Stimulated activated CD8-positive, alpha-beta memory T cell treated with anti-CD3 and anti-CD28 coated beads, Interleukin-12 subunit alpha, Interleukin-12 subunit beta, amount 100 ng/mL, for 4 hours (primary cell): ENCODE data around the gene KEL.

ENCODE experiments used
- DNase-seq: peaks from one replicate; pipeline ENCODE4 v3.0.0-alpha.2; 2020; ENCODE audit warnings: low read depth

The KEL gene

DNA sequence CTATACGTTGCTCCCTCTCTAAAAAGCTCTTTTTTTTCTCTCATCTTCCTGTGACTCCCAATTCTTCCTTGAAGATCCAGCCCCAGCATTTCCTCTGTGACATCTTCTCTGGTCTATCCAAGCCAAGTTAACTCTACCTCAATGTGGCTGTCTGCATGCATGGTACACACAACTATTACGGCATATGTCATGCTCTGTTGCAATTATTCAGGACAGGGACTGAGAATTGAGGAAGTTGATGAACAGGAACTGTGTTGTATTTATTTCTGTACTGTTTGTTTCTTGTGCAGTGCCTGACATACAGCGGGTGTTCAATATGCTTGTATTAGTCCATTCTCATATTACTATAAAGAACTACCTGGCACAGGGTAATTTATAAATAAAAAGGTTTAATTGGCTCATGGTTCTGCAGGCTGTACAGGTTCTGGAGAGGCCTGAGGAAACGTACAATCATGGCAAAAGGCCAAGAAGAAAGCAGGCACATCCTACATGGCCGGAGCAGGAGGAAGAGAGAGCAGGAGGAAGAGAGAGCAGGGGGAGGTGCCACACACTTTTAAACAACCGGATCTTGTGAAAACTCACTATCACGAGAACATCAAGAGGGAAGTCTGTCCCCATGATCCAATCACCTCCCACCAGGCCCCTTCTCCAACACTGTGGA lies 34.9 kb downstream of the KEL start:
- no peak for DNase-seq

DNA sequence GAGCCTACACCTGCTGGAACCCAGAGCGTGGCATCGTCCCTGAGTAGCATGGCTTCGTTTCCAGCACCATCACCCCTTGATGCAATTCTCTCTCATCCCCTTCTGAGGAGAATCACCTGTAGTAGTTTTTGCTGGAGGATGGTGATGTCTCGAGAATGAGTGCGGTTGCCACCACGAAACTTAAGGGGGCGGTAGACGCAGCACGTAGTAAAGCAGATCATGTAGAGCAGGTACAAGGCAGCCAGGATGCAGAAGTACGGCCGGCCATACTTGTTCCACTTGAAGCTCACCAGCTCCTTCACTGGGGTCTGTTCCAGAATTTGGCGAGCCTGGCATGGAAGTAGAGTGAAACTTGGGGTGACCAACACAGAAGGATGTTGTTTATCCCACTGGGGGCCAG lies 36.8 kb downstream of the KEL start:
- no peak for DNase-seq

DNA sequence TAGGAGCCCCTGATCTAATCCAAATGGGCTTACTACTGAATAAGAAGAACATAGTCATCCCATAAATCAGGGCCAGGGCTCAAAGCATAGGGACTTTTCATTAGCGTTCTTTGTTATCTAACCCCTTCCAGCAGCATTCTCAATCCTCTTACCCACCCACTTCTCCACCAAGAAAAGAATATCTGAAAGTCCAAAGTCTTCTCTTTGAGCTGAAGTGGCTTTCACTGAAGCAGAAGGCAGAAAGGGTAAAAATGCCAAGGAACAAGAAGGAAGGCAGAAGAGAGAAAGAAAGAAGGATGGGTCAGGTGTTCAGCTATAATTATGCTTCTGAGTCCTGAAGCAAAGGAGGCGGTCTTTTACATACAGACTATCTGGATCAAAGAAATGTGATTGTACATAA lies 38.8 kb downstream of the KEL start:
- DNase-seq: no peak

DNA sequence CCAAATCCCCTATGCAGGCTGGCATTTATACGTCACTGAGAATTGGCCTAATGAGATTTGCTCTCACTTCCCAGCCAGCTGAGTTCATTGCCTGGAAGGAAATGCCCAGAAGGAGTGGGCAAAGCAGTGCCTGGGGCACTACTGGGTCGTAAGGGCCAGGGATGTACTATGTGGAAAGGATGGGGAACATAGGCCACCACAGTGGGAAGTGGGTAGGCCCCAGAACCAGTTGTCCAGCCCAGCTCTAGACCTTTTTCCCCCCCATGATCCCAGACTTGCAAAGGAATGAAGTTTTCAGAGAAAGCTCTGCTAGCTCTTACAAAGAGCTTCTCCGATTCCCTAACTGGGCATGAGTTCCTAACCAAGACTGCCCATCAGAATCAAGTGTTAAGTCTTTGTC lies 42.5 kb downstream of the KEL start:
- no peak for DNase-seq

DNA sequence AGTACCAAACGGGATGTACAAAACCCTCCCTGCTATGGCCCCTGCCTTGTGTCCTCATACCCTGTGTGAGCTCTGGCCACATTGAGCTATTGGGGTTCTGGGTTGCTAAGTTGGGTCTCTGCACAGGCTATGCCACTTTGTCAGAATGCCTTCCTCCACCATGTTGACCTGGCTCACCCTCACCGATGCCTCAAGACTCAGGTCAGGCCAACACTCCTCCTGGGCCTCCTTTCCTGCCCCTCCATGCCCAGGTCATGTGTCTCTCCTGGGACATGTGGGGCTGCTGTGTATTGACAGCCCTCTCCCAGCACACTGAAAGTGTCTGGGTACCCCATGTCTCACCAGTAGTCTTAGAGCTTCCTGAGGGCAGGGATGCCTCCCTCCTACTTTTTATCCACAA lies 43.3 kb downstream of the KEL start:
- no peak for DNase-seq

DNA sequence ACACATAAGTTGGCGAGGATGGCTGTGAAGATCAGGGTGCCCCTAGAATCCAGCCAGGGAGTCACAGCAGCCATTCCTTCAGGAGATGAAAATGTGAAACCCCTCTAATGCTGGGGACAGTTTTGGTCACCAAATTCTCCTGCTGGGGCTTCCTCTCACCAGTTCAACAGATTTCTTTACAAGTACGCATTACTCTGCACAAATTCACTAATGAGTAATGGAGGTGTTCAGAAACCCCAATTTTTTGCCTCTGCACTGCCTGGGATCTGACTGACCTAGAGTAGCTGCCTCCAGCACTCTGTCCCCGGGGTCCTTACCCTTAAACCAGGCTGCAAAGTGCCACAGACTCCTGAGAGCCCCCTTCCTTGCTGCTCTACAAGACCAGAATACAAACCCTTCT lies 44.7 kb downstream of the KEL start:
- DNase-seq: no peak

DNA sequence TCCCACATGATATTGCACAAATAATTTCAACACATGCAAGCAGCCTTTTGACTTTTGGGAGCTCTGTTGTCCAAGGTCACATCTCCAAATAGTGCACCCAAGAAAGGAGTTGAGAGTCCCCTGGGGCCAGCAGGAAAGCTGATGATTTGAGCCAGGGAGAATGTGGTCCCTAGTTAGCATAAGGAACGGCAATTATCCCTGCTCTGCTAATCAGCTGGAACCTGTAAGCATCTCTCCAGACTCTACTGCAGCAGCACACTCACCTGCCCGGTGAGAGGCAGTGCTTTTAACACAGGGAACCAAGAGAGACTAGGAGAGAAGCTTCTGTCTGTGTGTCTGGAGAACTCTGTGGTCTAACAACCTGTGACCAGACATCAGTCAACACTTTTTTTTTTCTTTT lies 45.7 kb downstream of the KEL start:
- DNase-seq: no peak

DNA sequence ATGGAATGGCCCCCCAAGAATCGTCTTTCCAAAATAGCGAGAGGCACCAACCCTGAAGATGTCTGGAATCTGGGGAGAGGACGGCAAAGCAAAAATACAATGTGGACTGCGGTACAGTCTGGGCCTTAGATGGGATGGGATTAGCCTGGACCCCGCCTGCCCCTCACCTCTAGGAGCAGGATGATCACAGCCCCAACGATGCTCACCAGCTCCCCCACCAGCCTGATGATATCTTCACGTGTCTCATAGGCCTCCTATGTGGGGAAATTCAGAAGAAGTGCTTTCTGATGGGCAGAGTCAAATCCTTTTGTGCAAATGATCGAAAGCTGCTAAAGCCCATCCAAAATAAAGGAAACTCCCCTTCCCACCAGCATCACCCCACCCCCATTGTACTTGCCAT lies 46.8 kb downstream of the KEL start:
- no peak for DNase-seq

DNA sequence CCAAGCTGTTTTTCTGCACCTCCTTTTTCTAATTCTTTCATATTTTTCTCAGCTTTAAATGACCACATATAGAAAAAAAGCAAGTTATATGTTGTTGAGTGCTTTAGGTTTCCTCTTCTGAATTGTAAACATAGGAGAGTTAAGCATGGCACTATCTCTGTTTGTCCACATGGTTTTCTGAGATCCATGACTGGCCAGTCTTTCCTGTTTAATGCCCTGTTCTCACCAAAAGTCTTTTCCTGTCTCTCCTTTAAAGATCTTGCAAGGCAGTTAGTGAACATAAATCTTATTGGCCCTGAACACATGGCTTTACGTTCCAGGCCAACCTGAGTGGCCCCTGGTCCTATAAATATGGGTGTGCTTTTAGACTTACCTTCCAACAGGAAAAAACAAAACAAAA lies 48.0 kb downstream of the KEL start:
- no peak for DNase-seq

DNA sequence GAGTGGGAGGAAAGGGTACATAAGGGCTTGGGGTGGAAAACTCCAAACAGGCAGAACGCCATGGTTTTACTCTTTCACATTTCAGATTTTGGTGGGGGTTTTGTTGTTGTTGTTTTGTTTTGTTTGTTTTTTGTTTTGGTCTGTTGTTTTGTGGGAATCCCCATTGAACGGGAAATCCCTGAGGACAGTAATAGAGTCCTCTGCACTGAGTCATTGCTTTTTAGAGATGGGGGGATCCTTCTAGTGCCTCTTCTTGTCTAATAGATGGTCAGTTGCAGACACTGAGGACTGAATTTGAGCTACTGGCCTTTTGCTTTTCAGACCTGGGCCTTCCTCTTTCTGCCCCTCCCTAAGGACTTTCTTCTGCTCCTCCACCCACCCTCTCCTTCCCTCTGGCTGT lies 48.6 kb downstream of the KEL start:
- no peak for DNase-seq

DNA sequence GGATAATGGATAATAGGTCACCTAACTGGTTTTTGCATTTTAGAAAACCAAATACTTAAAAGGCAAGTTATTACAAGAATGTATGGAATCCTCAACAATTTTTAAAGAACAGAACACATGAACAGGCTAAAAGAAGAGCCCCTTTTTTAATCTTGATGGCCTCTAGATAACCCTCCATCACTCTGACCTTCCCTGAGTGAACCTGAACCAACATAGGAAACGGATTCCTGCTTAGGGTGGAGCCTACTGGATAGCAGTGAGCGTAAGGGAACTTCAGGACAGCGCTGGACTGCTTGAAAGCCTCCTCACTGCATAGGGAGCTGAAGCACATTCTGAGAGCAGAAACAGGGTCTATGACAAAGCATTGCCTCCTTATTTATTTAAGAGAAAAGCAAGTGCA lies 49.1 kb downstream of the KEL start:
- DNase-seq: no peak

DNA sequence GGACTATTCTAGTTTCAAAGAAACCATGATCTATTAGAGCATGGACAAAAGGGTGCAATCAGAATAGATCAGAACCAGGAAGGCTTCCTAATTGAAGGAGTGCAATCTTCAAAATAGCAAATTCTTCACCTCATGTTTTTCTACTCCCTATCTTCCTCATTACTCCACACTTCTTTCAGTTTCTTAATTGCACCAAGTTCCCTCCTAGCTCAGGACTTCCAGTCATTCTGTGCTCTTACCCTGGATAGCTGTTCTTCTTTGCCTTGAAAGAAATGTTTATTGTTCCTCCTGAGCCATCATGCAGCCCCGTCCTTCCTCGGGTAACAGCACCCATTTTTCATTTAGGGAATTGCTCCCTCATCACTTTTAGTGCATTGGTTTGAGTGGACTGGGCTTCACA lies 51.7 kb downstream of the KEL start:
- no peak for DNase-seq

DNA sequence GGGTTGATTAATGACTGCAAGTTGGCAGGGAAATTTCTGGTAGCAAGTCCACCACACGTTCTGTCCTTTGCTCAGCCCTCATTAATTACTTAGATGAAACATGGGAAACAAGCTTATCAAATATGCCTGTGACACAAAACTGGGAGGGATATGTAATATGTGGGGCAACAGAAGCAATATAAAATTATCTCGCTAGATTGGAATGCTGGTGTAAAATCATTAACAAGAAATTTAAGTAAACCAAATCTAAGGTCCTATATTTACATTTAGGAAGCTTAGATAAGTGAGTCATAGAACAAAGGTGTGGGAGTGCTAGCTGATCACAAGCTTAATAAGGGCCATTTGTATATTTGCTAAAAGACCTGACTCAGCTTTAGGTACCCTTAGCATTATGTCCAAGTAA lies 52.1 kb downstream of the KEL start:
- no peak for DNase-seq

DNA sequence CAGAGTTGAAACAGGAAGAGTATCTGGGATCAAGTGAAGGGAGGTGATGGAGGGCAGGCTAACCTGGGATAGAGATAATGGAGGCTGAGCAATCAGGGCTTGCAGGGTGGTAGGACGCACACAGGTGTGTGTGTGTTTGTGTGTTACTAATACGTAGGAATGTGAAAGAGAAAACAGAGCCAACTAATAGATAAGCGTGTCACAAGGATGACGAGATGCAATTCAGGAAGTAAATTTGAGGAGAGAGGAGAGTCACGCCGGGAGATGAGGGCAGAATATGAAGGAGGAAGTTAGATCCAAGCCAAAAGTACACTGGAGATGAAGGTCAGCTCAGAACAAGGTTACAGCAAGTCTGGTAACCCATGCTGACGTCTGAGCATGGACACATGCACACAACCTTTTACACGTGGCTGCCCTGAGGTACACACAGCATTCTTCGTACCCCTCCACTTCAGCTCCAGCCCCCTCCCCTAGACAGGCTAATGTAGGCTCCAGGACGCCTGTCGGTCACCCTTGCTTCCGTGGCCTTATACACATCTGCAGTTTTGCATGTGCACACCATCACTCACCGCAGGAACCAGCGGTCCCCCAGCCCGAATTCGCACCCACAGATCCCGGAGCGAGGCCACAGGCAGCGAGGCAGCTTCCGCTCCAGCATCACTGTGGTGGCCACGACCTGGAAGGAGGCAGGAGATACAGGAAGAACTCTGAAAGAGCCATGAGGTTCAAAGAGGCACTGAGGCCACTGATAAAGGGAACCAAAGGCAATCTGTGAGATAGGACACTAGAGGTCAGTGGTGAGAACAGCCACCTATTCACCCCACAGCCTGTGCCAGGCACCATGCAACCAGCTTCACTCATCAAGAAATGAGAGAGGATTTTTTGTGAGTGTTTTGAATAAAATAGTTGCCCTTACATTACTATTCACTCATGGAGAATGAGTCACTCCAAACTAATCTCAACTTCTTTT lies 53.0 kb downstream of the KEL start:
- DNase-seq: no peak

DNA sequence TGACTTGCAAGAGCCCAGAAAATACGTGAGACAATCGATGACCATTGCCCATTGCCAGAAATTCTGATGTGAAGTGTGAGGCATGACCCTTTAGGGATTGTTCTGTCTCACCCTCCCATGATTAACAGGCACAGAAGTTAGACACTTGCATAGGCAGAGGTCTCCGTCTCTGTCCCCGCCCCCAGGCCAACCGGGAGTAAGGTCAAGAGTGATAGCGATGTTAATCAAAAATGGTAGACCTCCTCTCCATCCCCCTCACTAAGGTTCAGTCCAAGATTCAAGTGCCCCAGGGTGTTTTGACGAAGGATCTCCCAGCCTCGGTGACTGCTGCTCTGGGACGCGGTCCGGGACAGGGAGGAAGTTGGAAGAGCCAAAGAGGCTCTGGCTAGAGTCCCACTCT lies 53.9 kb downstream of the KEL start:
- DNase-seq: no peak

DNA sequence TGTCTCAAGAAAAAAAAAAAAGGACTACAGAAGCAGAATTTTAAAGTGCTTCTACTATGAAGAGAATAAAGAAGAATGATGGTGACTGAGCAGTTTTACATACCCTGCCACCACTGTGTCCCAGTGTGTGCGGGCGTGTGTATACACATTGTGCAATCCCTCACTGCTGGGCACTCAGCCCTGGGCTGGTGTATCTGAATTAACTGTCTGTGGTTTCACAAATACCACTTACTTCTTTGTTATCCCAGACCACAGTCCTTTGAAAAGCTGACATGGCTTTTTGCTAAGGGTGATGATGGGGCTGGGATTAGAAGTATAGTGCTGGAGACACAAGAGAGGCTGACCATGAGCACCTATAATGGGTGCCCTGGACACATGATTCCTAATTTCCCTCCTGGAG lies 55.5 kb downstream of the KEL start:
- no peak for DNase-seq

DNA sequence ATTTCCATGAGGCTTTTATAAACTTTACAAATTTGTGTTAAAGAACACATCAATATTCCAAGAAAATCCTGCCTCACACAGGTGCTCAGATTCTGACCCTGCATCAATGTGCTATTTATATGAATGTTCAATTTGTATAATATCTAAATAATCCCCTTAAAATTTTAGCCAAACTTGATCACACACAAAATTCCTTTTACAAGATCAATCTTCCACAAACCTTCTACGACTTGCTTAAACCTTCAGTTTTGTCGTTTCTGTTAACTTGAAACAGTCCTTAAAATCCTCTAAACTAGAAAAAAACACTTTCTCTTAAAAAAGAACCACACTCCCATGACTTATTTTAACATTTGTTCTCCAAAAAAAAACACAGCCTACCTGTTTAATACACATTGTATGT lies 56.4 kb downstream of the KEL start:
- DNase-seq: no peak

DNA sequence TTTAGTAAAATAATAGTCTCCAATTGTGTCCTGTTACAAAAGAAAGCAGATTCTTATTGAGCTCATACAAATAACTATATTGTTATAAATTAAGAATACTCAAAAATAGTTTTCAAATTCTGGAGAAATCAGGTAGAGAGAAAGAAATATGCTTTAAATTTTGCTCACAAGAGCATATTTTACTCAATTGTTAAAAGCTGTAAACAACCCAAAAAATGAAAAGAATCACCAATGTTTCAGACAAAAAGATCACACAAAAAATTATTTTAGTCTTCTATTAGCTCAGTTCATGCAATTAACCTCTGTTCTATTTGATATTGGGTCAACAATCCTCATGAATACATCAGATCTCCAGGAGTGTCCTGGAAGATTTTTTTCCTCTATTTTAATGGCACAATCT lies 58.0 kb downstream of the KEL start:
- no peak for DNase-seq

DNA sequence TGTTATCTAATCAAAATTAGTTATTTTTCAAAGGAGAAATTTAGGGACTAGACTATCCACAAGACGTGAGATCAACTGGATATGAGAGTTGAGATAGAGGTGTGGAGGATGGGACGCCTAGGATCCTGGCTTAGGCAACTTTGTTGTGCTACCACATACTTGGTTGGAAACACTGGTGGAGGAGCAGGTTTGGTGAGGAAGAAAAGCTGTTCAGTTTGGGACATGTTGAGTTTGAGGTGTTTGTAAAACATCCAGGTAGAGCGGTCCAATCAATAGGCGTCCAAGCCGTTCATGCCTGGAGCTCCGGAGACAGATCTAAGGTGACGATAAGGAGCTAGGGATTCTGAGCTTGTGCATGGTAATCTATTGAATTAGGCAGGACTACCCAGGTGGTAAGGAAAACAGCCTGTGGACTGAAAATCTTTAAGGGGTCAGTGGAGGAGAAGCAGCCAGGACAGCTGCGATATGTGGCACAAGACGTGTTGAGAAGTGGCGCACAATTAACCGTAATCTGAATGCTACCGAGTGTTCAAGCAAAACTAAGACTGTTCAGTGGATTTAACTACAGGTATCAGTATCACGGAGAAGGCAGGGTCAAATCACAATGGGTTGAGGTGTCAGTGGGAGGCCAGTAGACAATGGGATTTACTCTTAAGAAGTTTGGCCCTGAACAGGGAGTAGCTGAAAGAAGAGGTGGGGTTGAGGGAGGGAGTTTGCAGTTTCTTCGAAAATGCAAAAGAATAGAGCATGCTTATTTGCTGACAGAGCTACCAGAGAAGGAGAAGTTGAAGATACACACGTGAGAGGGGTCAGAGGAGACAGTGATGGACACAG lies 60.5 kb downstream of the KEL start:
- DNase-seq: no peak

DNA sequence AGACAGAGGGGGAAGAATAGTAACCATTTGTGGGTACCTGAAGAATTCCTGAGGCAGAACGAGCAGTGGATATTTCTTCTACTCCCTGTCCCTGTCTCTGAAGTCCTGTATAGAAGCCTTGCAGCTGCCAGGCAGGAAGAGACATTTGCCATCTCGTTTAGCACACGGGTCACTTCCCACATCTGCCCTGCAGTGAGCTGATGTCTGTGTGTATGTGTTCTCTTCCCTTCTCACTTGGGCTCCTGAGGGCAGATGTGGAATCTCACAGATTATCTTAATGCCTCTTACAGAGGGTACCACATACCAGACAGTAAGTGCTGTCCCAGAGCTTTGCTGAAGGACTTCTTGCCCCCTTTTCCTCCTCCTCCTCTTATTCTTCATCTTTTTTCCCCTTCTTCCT lies 62.5 kb downstream of the KEL start:
- no peak for DNase-seq

DNA sequence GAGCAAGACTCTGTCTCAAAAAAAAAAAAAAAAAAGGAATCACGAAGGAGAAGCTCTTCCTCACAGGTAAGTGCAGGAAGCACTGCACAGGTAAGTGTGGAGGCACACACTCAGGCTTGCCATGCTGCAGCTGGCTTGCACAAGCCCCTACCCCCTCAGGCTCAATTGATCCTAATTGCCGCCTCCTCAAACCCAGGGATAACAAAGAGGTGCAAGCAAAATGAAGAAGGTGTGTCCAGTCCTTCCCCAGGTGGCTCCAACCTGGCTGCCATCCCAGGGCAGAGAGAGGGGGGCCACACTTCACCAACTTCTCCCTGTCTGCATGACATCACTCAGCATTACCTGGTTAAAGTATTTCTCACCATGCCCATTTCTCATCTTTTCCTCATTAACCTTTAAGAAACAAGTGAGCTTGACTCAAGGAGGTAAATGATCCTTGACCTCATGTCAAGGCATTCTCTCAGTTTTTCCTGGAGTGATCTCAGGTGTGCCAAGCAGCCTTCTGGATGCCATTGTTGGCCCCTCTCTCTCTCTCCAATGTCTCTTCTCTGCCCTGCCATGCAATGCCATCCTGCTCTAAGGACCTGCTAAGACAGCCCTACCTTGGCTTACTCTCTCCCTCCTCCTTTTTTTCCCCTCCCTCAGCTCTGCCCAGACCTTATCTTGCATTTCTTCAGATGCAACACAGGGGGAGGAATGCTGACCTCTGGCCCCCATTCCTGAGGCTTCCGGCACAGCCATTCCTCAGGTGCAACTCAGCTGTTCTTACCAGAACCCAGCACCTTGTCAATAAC lies 63.6 kb downstream of the KEL start:
- DNase-seq: no peak

DNA sequence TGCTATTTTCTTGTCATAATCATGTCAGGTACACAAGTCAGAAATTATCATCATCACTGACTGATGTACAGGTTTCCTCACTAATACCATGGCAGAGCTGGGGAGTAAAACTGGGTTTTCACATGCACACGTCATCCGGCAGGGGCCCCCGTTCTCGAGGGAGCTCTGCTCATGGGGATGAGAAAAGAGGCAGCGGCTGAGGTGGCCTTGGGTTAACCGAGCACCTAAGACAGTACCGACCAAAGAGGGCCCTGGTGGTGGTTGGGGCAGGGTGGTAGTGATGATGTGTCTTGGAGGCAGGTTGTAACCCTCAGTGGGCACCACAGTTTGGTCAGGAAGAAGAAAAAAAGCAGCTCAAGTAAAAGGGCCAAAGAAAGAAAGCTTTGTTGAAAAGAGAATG lies 64.5 kb downstream of the KEL start:
- no peak for DNase-seq
